IPS DF 6.9 (cell line): Measurements from ENCODE around the gene PLA2G15.
A peak's percentile ranks its signal among the peaks of the same experiment; 100 is the strongest.

ENCODE experiments used
- DNase-seq: peaks from one replicate; pipeline ENCODE4 v3.0.0-alpha.2; 2013; ENCODE audit warnings: low read depth, low spot score
- H3K27ac ChIP-seq: one replicate; pipeline ENCODE4 v1.5.1; 2013; ENCODE audit warnings: low read length, control low read depth
- H3K27me3 ChIP-seq: 2 replicates; pipeline ENCODE4 v1.6.1; 2013; ENCODE audit warnings: mild to moderate bottlenecking, low read length; ENCODE audit not compliant: control insufficient read depth, insufficient read depth
- H3K36me3 ChIP-seq: 2 replicates; pipeline ENCODE4 v1.6.1; 2013; ENCODE audit warnings: low read length; ENCODE audit not compliant: control insufficient read depth, insufficient read depth
- H3K4me1 ChIP-seq: 2 replicates; pipeline ENCODE4 v1.6.1; 2013; ENCODE audit warnings: low read length; ENCODE audit not compliant: control insufficient read depth, insufficient read depth
- H3K4me3 ChIP-seq: 2 replicates; pipeline ENCODE4 v1.5.1; 2013; ENCODE audit warnings: mild to moderate bottlenecking, low read length
- H3K9me3 ChIP-seq: 2 replicates; pipeline ENCODE4 v1.6.1; 2013; ENCODE audit warnings: low read length, inconsistent platforms; ENCODE audit not compliant: control insufficient read depth, insufficient read depth
- WGBS: extraction: QIAGEN DNeasy Blood & Tissue Kit; methylation state at CpG from one replicate; pipeline ENCODE4 v1.1.7; 2013; ENCODE audit warnings: mixed read lengths, missing lambda C conversion rate; ENCODE audit not compliant: insufficient read length, insufficient coverage; 5-methylcytosine and 5-hydroxymethylcytosine counted together

PLA2G15 gene

DNA sequence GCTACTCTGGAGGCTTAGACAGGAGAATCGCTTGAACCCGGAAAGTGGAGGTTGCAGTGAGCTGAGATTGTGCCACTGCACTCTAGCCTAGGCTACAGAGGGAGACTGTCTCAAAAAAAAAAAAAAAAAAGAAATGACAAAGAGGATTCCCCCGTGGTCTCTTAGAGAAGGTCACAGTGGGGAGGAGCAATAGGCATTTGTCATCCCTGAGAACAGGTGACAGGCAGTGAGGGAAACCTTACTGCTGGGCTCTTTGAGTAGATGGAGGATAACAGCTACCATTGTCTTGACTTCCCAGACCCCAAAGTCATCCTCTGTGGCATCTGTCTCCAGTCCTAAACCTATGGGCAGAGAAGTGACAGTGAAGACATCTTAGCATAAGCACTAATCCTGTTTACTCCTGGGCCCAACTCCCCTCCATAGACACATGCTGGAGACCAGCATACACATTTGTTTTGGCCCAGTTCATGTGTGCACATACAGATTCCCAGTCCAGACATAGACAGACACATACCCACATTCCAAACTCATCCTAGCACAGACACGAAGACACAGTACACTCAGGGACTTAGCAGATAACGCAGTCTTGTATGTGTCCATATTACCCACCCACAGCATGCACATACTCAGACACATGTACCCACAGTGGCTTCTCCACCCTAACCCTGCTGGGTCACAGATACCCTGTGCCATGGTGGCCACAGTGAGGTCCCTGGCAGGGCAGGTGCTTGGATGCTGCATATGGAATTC is 11.9 kb upstream of the PLA2G15 start:
- Histone ChIP-seq H3K27ac (no peak overlapping the region), H3K4me1 (peaks cover 6% of the 10 kb centered on the region), H3K4me3 (no peak overlapping the region), H3K36me3 (peaks cover 28% of the 10 kb centered on the region), H3K9me3 (no peaks in the 10 kb centered on the region), H3K27me3 (no peaks in the 10 kb centered on the region)
- no peak for DNase-seq
- no CpG with 5 or more reads among the region's 5 CpGs for WGBS

DNA sequence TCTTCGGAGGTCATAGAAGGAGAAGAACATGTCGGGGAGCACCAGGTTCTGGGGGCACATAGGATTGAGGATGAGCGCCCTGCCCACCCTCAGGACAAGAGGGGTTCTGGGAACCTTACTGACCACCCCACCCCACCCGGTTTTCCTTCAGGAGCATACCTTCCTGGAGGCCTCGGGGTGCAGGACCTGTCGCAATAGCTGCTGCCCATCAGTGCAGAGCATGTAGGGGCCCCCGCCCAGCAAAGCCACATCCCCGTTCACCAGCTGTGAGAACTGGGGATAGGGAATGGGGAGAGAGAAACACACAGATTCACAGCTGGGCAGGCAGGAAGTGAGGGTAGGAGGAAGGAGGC is 11.4 kb upstream of the PLA2G15 start:
- DNase-seq: no peak
- no CpG with 5 or more reads among the region's 8 CpGs for WGBS
- no peak overlapping the region for H3K27ac ChIP-seq

DNA sequence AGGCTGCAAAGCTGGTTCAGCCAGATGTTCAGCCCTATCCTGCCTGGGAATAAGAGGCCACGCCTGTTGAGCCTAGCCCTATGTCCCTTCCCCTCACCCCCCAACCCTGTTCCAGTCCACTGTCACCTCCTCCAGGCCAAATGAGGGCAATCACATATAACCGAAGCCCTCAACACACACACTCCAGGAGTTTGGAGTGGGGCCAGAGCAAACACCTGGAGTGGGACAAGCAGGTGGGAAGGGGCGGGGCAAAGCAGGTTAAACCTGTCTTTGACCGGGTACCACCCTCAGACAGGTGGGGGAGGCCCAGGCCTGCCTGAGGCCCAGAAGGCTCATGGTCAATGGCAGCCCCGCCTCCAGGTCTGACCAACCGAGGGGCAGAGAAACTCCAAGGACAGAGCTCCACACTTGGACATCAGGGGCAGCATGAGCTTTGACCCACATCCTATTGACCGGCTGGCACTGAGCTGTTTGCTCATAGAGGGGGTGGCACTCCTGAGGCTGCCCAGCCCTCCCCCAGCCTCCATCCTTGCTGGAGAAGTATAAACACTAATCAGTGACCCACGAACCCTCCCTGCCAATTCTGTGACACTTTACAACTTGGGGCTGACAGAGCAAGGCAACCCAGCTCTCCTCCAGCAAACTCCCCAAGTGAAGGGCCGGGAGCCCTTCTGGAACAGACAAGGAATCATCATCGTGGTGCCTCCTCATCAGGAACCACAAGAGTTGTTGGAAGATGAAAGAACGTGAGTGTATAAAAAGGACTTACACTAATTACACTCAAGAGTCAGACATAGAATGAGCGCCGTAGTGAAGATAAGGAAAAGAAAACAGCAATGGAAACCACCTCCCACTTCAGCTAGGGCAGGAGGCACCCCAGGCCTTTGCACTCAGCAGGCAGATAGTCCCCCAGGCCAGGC is 10.7 kb upstream of the PLA2G15 start:
- Histone ChIP-seq H3K27me3 (no peaks in the 10 kb centered on the region), H3K9me3 (no peaks in the 10 kb centered on the region), H3K4me1 (peaks cover 6% of the 10 kb centered on the region), H3K4me3 (peak overlapping the region; percentile 77), H3K27ac (no peak overlapping the region), H3K36me3 (peaks cover 28% of the 10 kb centered on the region)
- no peak for DNase-seq
- no CpG with 5 or more reads among the region's 13 CpGs for WGBS

More for the DNA sequence above, 11.4 kb upstream of the PLA2G15 start:
- no peaks in the 10 kb centered on the region for H3K27me3 ChIP-seq
- no peaks in the 10 kb centered on the region for H3K9me3 ChIP-seq
- H3K4me3 ChIP-seq: no peak overlapping the region
- peaks cover 28% of the 10 kb centered on the region for H3K36me3 ChIP-seq
- H3K4me1 ChIP-seq: peaks cover 6% of the 10 kb centered on the region

DNA sequence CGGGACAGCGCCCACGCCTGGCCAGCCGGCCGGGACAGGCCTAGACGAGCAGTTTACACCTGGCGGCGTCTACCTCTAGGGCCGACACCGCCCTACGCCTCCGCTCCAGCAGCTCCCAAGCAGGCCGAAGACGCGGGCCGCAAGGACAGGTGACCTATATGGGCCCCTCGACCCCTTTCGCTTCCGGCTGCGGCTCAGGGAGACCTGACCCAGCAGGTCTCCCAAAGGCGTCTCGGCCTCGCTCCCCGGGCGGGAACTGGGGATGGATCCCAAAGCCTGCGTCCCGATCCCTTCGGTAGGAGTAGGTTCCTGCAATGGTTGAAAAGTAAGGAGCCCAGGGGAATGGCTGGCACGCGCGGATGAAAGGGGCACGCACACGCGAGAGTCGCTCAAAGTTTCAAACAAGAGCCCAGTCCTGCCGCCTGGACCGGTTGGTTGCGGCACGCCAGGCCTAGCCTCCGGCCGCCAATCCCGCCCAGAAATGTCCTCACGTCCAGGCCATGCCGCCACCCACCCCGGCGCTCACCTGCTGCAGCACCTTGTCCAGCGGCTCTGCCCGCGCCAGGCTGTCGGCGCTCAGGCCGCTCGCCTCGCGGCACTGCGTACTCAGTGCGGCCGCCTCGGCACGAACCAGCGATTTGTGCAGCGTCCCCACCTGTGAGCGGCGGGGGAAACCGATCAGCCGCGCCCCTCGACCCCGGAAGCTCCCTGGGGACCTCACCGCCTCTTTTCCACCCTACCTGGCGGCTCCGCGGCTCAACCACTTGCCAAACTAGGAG is 9.9 kb upstream of the PLA2G15 start:
- Histone ChIP-seq H3K4me3 (peak overlapping the region; percentile 77), H3K27ac (no peak overlapping the region), H3K27me3 (no peaks in the 10 kb centered on the region), H3K36me3 (peaks cover 26% of the 10 kb centered on the region), H3K9me3 (no peaks in the 10 kb centered on the region), H3K4me1 (peaks cover 6% of the 10 kb centered on the region)
- DNase-seq: no peak
- no CpG with 5 or more reads among the region's 73 CpGs for WGBS

DNA sequence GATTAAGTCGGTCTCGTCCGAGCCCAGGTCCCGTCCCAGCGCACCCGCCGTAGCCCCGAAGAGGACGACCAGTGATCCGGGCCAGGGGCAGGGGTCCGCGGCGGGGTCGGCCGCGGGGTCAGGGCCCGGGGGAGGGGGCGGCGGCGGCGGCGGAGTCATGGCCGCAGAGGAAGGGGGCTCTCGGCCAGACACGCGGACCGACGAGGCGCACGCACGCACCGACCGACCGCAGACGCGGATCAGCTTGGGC is 9.4 kb upstream of the PLA2G15 start, which contains the start of gene ESRP2:
Gene ESRP2, minus strand, starts transcription at position 241 of the 250 bp plus-strand sequence. Its CDS starts 82 bp downstream, at position 159.
- no CpG with 5 or more reads among the region's 36 CpGs for WGBS
- H3K27ac ChIP-seq: peak within 1 kb of the TSS; percentile 7
- DNase-seq: no peak
- H3K9me3 ChIP-seq: no peaks in the 10 kb centered on the region
- H3K4me3 ChIP-seq: peak within 1 kb of the TSS; percentile 77
- H3K36me3 ChIP-seq: peaks cover 21% of the 10 kb centered on the region
- H3K4me1 ChIP-seq: peaks cover 6% of the 10 kb centered on the region
- no peaks in the 10 kb centered on the region for H3K27me3 ChIP-seq

DNA sequence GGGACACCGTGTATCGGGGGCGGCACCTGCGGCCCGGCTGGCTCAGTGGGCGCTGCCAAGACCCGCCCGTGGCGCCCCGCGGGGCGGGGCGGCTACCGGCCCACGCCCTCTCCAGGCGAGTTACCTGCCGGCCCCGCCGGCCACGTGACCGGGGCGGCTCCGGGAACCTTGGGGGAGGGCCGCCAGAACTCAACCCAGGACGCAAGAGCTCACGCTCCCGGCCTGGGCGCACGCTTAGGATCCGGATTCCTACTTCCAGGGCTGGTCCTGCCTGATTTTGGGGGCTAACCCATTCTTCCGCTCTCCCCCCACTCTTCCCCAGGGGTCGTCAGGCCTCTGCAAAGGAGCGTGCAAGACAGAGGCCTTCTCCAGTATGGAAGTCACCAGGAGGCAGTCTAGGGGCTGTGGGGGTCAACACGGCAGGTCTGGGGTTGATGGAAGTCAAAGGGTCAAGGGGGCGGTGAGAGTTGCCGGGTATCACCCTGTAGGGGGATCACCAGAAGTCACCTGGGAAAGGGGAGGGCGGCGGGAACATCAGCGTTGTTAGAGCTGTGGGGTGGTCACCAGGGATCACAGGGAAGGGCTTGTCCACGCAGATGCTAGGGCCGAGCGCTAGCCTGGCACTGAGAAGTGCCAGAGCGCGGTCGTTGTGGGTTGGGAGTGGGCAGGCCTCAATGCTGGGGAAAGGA is 8.9 kb upstream of the PLA2G15 start:
- H3K27ac ChIP-seq: peak overlapping the region; percentile 7
- H3K4me1 ChIP-seq: peaks cover 6% of the 10 kb centered on the region
- H3K27me3 ChIP-seq: no peaks in the 10 kb centered on the region
- DNase-seq: no peak
- peak overlapping the region; percentile 77 for H3K4me3 ChIP-seq
- no CpG with 5 or more reads among the region's 45 CpGs for WGBS
- H3K36me3 ChIP-seq: peaks cover 16% of the 10 kb centered on the region
- H3K9me3 ChIP-seq: no peaks in the 10 kb centered on the region

DNA sequence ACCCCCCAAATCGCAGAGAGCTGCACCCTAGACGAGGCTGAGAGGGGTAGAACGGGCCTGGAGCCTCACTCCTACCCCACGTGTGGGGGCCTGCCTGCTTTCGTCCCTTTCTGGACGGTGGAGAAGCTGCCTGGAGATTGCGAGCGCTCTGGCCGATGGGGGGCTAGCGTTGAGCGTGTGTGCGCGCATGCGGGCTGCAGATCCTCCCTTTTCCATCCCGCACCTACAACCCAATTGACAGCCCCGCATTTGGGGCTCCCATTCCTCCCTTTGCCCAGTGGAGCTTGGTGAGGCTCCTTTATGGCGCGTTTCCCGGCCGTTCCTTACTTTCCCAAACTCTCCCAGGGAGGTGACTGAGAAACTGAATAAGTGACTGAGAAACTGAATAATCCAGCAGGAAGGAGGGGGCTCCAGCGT is 8.3 kb upstream of the PLA2G15 start:
- Histone ChIP-seq H3K4me1 (peaks cover 6% of the 10 kb centered on the region), H3K9me3 (no peaks in the 10 kb centered on the region), H3K36me3 (peaks cover 10% of the 10 kb centered on the region), H3K27ac (peak overlapping the region; percentile 7), H3K4me3 (peak overlapping the region; percentile 77), H3K27me3 (no peaks in the 10 kb centered on the region)
- DNase-seq: no peak
- no CpG with 5 or more reads among the region's 21 CpGs for WGBS

DNA sequence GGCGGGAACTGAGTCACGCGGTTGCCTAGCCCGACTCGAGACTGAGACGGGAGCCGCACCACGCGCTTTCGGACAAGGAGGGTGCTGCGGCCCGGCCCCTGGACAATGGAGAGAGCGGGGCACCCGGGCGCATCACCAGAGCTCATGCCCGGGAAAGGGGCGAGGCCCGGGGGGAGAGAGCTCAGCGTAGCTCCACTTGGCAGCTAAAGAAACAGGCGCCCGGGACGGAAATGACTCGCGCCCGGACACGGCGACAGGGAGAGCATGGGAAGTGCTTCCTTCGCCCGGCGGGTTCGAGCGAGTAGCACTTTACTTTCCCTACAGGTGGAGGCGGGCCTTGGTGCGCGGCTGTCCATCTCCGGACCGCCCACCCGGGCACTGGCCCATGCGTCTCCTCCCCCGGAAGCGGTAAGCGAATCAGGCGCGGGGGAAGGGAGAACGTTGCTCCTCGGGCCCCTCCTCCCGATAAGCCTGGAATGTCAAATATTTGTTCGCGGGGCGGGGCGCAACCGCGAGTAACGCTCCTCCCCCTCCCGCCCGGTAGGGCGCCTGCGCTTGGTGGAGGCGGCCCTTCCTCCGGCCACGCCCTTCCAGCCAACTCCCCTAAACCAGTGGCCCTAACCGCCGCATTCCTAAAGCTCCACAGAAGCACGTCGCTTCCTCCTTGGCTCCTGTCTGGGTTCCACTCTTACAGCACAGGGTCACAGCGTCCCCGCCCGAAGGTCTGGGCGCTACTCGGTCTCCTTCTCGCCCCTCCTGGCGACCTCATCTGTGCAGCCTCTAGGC is 7.7 kb upstream of the PLA2G15 start:
- no peak for DNase-seq
- peak overlapping the region; percentile 77; the same call in 1 of the 2 replicates for H3K4me3 ChIP-seq
- peaks cover 5% of the 10 kb centered on the region for H3K36me3 ChIP-seq
- peaks cover 6% of the 10 kb centered on the region for H3K4me1 ChIP-seq
- no peaks in the 10 kb centered on the region for H3K9me3 ChIP-seq
- no CpG with 5 or more reads among the region's 72 CpGs for WGBS
- peak overlapping the region; percentile 7 for H3K27ac ChIP-seq
- no peaks in the 10 kb centered on the region for H3K27me3 ChIP-seq

DNA sequence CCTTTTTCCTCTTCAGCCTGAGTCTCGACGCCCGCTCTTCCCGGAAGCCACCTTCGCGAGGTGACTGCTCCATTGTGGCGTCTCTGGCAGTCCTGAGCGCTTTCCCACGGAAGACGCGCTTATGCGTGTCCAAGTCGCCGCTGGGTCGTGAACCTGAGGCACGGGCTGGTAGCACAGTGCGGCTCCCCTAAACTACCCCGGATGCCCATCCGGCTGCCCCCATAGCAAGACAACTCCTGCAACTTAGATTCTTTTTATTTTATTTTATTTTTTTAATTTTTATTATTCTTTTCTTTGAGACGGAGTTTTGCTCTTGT is 7.2 kb upstream of the PLA2G15 start:
- Histone ChIP-seq H3K27me3 (no peaks in the 10 kb centered on the region), H3K9me3 (no peaks in the 10 kb centered on the region), H3K27ac (no peak overlapping the region), H3K36me3 (0 out of 2 replicates have a peak, but pooled peaks cover 4% of the 10 kb centered on the region), H3K4me3 (peak overlapping the region; percentile 24; the same call in 1 of the 2 replicates), H3K4me1 (peaks cover 6% of the 10 kb centered on the region)
- no CpG with 5 or more reads among the region's 20 CpGs for WGBS
- no peak for DNase-seq
